GM12878 (cell line): ENCODE data around the gene AP1M2. TPM values are rescaled to one million over a fixed set of nuclear protein-coding genes. Genes with fewer than 3 reads are reported as not detected.

Source experiments
- ASH2L ChIP-seq: fragments of 300-600, 200-600 bp; sonication (generic); IDR thresholded peaks from 2 replicates; pipeline ENCODE4 v1.6.1; 2017; ENCODE audit warnings: low read depth, mild to moderate bottlenecking, borderline replicate concordance
- BCL11A ChIP-seq: IDR thresholded peaks from 2 replicates; pipeline ENCODE4 v1.6.1; 2011; ENCODE audit warnings: low read depth, low read length
- BRCA1 ChIP-seq: IDR thresholded peaks from 2 replicates; pipeline ENCODE4 v1.6.1; 2011; ENCODE audit warnings: low read depth, low read length, improper control_type of control experiment
- CEBPB ChIP-seq, 2 experiments: fragments of 150-350 bp in 1 of 2; IDR thresholded peaks; 2 replicates each; pipeline ENCODE4 v1.6.1; 2012 to 2014; ENCODE audit warnings: low read depth in 2 of 2, low read length in 2 of 2, borderline replicate concordance in 1 of 2, inconsistent platforms in 1 of 2
- CHD1 ChIP-seq: IDR thresholded peaks from 2 replicates; pipeline ENCODE4 v1.6.1; 2012; ENCODE audit warnings: low read depth, low read length, improper control_type of control experiment
- EGR1 ChIP-seq, 2 experiments: IDR thresholded peaks; 1 replicate in 1 of 2; 2 replicates in 1 of 2; pipeline ENCODE4 v1.6.1; 2011 to 2012; ENCODE audit warnings: low read depth in 2 of 2, low read length in 2 of 2, borderline replicate concordance in 1 of 2, mild to moderate bottlenecking in 1 of 2, moderate library complexity in 1 of 2
- FOS ChIP-seq: IDR thresholded peaks from 3 replicates; pipeline ENCODE4 v1.6.1; 2011; ENCODE audit warnings: borderline replicate concordance; ENCODE audit not compliant: insufficient read length; ENCODE audit errors: extremely low read depth
- GABPA ChIP-seq: IDR thresholded peaks from 2 replicates; pipeline ENCODE4 v1.6.1; 2014; ENCODE audit warnings: antibody characterized with exemption, low read depth, mild to moderate bottlenecking, inconsistent platforms
- HDAC2 ChIP-seq: fragments of 200-600 bp; sonication (generic); IDR thresholded peaks from 2 replicates; pipeline ENCODE4 v1.6.1; 2017
- IKZF2 ChIP-seq, 2 experiments: fragments of 450-650 bp; IDR thresholded peaks; 2 replicates each; pipeline ENCODE4 v1.6.1; 2017; ENCODE audit warnings: mild to moderate bottlenecking in 2 of 2, moderate library complexity in 2 of 2
- JUNB ChIP-seq: IDR thresholded peaks from 2 replicates; pipeline ENCODE4 v1.6.1; 2016; ENCODE audit warnings: antibody characterized with exemption, mild to moderate bottlenecking
- JUND ChIP-seq: IDR thresholded peaks from 2 replicates; pipeline ENCODE4 v1.6.1; 2012; ENCODE audit warnings: low read depth, mild to moderate bottlenecking, low read length, improper control_type of control experiment, moderate library complexity
- LARP7 ChIP-seq: fragments of 450-650 bp; IDR thresholded peaks from 2 replicates; pipeline ENCODE4 v1.6.1; 2017; ENCODE audit warnings: mild to moderate bottlenecking
- NFIC ChIP-seq: IDR thresholded peaks from 2 replicates; pipeline ENCODE4 v1.6.1; 2012; ENCODE audit warnings: low read depth, mild to moderate bottlenecking, inconsistent platforms, low read length, moderate library complexity
- NRF1 ChIP-seq: conservative IDR thresholded peaks from 2 replicates; pipeline ENCODE4 v1.6.1; 2011; ENCODE audit warnings: mild to moderate bottlenecking, low read depth, low read length, improper control_type of control experiment
- PAX5 ChIP-seq: IDR thresholded peaks from 2 replicates; pipeline ENCODE4 v1.6.1; 2011; ENCODE audit warnings: low read depth, low read length, borderline replicate concordance
- POLR2A ChIP-seq: IDR thresholded peaks from 2 replicates; pipeline ENCODE4 v1.6.1; 2011; ENCODE audit warnings: low read depth, mild to moderate bottlenecking, low read length
- POLR2AphosphoS5 ChIP-seq: IDR thresholded peaks from 2 replicates; pipeline ENCODE4 v1.6.1; 2011; ENCODE audit warnings: mild to moderate bottlenecking, low read length, inconsistent platforms
- RB1 ChIP-seq: fragments of 450-650 bp; formaldehyde crosslinking; IDR thresholded peaks from 2 replicates; pipeline ENCODE4 v1.6.1; 2017; ENCODE audit warnings: mild to moderate bottlenecking, borderline replicate concordance
- SIX5 ChIP-seq: IDR thresholded peaks from 2 replicates; pipeline ENCODE4 v1.6.1; 2011; ENCODE audit warnings: mild to moderate bottlenecking, low read depth, low read length, moderate library complexity; ENCODE audit not compliant: severe bottlenecking
- SMARCA5 ChIP-seq: fragments of 450-650 bp; IDR thresholded peaks from 2 replicates; pipeline ENCODE4 v1.6.1; 2017; ENCODE audit warnings: mild to moderate bottlenecking
- SUPT20H ChIP-seq: IDR thresholded peaks from 2 replicates; pipeline ENCODE4 v1.6.1; 2011; ENCODE audit warnings: low read depth, mild to moderate bottlenecking, low read length, moderate library complexity, borderline replicate concordance; ENCODE audit not compliant: control insufficient read depth
- TAF1 ChIP-seq: IDR thresholded peaks from 2 replicates; pipeline ENCODE4 v1.6.1; 2011; ENCODE audit warnings: mild to moderate bottlenecking, low read depth, low read length, borderline replicate concordance
- ZNF217 ChIP-seq: fragments of 450-650 bp; IDR thresholded peaks from 2 replicates; pipeline ENCODE4 v1.6.1; 2017; ENCODE audit warnings: antibody characterized with exemption, mild to moderate bottlenecking
- polyA plus RNA-seq, 11 experiments: library from polyadenylated mRNA; depleted of rRNA in 4 of 11; unstranded in 6 of 11; stranded (reverse) in 5 of 11; fragments of >200 nt; fragmentation: Nextera tagmentation in 4 of 11; fragmentation: Illumina TruSeq in 1 of 11; extraction: Ambion mirVana in 4 of 11; extraction: Trizol in 1 of 11; gene quantifications; 1 replicate in 1 of 11; 2 replicates in 10 of 11; pipeline versions ENCODE4 v1.2.1 to v1.2.3, GENCODE V29; 2011 to 2016; ENCODE audit warnings: inconsistent platforms in 2 of 11, missing spikeins in 2 of 11, low read depth in 1 of 11
- total RNA-seq, 4 experiments: library from RNA; depleted of rRNA in 3 of 4; stranded (reverse); fragments of >200 nt in 3 of 4; fragmentation: Illumina TruSeq in 1 of 4; extraction: Trizol in 1 of 4; gene quantifications; 2 replicates each; pipeline versions ENCODE4 v1.2.1 to v1.2.3, GENCODE V29; 2013 to 2021
- TF ChIP-seq, protein P1 (sequence below): IDR thresholded peaks from 2 replicates; pipeline ENCODE4 v1.6.1; 2012; ENCODE audit warnings: low read depth, low read length, improper control_type of control experiment
- TF ChIP-seq, protein P2 (sequence below), 3 experiments: IDR thresholded peaks in 2 of 3; conservative IDR thresholded peaks in 1 of 3; 2 replicates each; pipeline ENCODE4 v1.5.1; 2011; ENCODE audit warnings: low read depth in 3 of 3, low read length in 3 of 3, mild to moderate bottlenecking in 3 of 3, control low read depth in 2 of 3, moderate library complexity in 2 of 3, inconsistent platforms in 1 of 3, mixed read lengths in 1 of 3; ENCODE audit not compliant: control insufficient read depth in 2 of 3, insufficient read depth in 1 of 3; ENCODE audit errors: extremely low read depth in 1 of 3
- TF ChIP-seq, protein P3 (sequence below): fragments of 450-650 bp; IDR thresholded peaks from 2 replicates; pipeline ENCODE4 v1.6.1; 2017; ENCODE audit warnings: mild to moderate bottlenecking
- TF ChIP-seq, protein P4 (sequence below): IDR thresholded peaks from 2 replicates; pipeline ENCODE4 v1.6.1; 2012; ENCODE audit warnings: low read depth, low read length, improper control_type of control experiment

AP1M2 gene
- total and polyA plus RNA-seq, 10 of the 15 experiments (the other 5 are each of a cell fraction or from before 2014, with no cell fraction given) = 0.72 TPM; not detected in 9

DNA sequence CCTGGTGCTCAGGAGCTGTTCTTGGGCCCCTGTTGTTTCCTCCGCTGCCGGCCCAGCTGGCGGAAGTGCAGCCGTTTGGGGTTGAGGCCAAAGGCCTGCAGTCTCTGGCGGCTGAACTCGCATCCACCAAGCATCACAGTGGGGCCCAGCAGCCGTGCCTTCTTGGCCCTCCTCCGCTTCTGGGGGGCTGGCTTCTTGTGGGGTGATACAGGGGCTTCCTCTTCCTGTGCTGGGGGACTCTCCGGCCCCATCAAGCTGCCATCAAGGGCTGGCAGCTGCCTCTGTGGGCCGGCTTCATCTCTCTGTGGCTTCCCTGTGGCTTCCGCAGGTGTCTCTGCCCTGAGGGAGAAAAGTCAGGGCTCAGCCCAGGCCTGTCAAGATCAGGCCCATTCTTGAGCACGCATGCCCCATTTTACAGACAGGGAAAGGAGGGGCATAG, 33.1 kb downstream of the AP1M2 start (continued):
- TF ChIP-seq, protein P1, sequence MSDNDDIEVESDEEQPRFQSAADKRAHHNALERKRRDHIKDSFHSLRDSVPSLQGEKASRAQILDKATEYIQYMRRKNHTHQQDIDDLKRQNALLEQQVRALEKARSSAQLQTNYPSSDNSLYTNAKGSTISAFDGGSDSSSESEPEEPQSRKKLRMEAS = no peak
- TF ChIP-seq JUND (no peak), HDAC2 (no peak), FOS (no peak), RB1 (no peak), CHD1 (no peak), SUPT20H (no peak), NFIC (no peak), PAX5 (no peak), GABPA (no peak), SIX5 (no peak), JUNB (no peak), IKZF2 (IDR thresholded peaks at IDR 0.05) (no peak), SMARCA5 (no peak), NRF1 (no peak), BRCA1 (no peak), EGR1 (IDR thresholded peaks at IDR 0.05; ENCODE audit: borderline replicate concordance in 1 of 2, low read depth in 2 of 2, low read length in 2 of 2) (no peak), TAF1 (no peak), LARP7 (no peak), ASH2L (no peak), POLR2AphosphoS5 (no peak), POLR2A (peak; percentile 63; the same call in 1 of the 2 replicates), ZNF217 (no peak), CEBPB (IDR thresholded peaks at IDR 0.05; ENCODE audit: borderline replicate concordance in 1 of 2, low read depth in 2 of 2, low read length in 2 of 2) (no peak), BCL11A (no peak)
- TF ChIP-seq, protein P2, sequence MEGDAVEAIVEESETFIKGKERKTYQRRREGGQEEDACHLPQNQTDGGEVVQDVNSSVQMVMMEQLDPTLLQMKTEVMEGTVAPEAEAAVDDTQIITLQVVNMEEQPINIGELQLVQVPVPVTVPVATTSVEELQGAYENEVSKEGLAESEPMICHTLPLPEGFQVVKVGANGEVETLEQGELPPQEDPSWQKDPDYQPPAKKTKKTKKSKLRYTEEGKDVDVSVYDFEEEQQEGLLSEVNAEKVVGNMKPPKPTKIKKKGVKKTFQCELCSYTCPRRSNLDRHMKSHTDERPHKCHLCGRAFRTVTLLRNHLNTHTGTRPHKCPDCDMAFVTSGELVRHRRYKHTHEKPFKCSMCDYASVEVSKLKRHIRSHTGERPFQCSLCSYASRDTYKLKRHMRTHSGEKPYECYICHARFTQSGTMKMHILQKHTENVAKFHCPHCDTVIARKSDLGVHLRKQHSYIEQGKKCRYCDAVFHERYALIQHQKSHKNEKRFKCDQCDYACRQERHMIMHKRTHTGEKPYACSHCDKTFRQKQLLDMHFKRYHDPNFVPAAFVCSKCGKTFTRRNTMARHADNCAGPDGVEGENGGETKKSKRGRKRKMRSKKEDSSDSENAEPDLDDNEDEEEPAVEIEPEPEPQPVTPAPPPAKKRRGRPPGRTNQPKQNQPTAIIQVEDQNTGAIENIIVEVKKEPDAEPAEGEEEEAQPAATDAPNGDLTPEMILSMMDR (IDR thresholded peaks at IDR 0.05 in 2 of 3, conservative IDR thresholded peaks at IDR 0.05 in 1 of 3; ENCODE audit: control insufficient read depth in 2 of 3, extremely low read depth in 1 of 3, insufficient read depth in 1 of 3, low read depth in 3 of 3, low read length in 3 of 3) = no peak
- TF ChIP-seq, protein P3, sequence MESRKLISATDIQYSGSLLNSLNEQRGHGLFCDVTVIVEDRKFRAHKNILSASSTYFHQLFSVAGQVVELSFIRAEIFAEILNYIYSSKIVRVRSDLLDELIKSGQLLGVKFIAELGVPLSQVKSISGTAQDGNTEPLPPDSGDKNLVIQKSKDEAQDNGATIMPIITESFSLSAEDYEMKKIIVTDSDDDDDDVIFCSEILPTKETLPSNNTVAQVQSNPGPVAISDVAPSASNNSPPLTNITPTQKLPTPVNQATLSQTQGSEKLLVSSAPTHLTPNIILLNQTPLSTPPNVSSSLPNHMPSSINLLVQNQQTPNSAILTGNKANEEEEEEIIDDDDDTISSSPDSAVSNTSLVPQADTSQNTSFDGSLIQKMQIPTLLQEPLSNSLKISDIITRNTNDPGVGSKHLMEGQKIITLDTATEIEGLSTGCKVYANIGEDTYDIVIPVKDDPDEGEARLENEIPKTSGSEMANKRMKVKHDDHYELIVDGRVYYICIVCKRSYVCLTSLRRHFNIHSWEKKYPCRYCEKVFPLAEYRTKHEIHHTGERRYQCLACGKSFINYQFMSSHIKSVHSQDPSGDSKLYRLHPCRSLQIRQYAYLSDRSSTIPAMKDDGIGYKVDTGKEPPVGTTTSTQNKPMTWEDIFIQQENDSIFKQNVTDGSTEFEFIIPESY = no peak
- TF ChIP-seq, protein P4, sequence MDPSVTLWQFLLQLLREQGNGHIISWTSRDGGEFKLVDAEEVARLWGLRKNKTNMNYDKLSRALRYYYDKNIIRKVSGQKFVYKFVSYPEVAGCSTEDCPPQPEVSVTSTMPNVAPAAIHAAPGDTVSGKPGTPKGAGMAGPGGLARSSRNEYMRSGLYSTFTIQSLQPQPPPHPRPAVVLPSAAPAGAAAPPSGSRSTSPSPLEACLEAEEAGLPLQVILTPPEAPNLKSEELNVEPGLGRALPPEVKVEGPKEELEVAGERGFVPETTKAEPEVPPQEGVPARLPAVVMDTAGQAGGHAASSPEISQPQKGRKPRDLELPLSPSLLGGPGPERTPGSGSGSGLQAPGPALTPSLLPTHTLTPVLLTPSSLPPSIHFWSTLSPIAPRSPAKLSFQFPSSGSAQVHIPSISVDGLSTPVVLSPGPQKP = no peak
